ENCODE data around the gene RFPL2.

GRCh38 chr22:32237906-32238305 lies 33.0 kb upstream of the RFPL2 start:
- TF ChIP-seq, protein P1, sequence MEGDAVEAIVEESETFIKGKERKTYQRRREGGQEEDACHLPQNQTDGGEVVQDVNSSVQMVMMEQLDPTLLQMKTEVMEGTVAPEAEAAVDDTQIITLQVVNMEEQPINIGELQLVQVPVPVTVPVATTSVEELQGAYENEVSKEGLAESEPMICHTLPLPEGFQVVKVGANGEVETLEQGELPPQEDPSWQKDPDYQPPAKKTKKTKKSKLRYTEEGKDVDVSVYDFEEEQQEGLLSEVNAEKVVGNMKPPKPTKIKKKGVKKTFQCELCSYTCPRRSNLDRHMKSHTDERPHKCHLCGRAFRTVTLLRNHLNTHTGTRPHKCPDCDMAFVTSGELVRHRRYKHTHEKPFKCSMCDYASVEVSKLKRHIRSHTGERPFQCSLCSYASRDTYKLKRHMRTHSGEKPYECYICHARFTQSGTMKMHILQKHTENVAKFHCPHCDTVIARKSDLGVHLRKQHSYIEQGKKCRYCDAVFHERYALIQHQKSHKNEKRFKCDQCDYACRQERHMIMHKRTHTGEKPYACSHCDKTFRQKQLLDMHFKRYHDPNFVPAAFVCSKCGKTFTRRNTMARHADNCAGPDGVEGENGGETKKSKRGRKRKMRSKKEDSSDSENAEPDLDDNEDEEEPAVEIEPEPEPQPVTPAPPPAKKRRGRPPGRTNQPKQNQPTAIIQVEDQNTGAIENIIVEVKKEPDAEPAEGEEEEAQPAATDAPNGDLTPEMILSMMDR (IDR thresholded peaks at IDR 0.05) = no peak
- TF ChIP-seq POLR2AphosphoS5 (IDR thresholded peaks at IDR 0.05) = no peak
- no peak for TF ChIP-seq POLR2A (IDR thresholded peaks at IDR 0.05)

Measured in prostate gland (tissue), 2 donors.